HCT116 (cell line): ENCODE data around the gene KSR1. TPM values are rescaled to one million over a fixed set of nuclear protein-coding genes. Genes with fewer than 3 reads are reported as not detected.

Experiments used
- ATAC-seq: fragments of 200-7000 bp; cut with Tn5 transposase; 2 replicates; pipeline ENCODE4 v1.9.1; 2020; ENCODE audit warnings: mild to moderate bottlenecking, moderate library complexity
- BruUV-seq: library from RNA; stranded (reverse); fragments of 400-500 nt; replicated peaks from 2 replicates; lab custom pipeline; 2021; lab: Mats Ljungman, UMichigan
- CTCF ChIA-PET: fragments of 300-600 bp; sonication (Branson Sonifier 250); formaldehyde crosslinking; loops from one replicate; lab custom pipeline; 2021; ENCODE audit warnings: antibody characterized with exemption; lab: Charles Lee
- POLR2A ChIA-PET: fragments of 300-600, 350-600 bp; sonication (Branson Sonifier 250); formaldehyde crosslinking; loops from one replicate; lab custom pipeline; 2021; ENCODE audit warnings: antibody characterized with exemption; lab: Charles Lee
- RAD21 ChIA-PET, 2 experiments: fragments of 300-600 bp; sonication (Branson Sonifier 250); formaldehyde crosslinking; loops; one replicate each; lab custom pipeline; 2023; ENCODE audit warnings: low total read pairs in 2 of 2; ENCODE audit not compliant: uncharacterized antibody in 2 of 2, unreplicated experiment in 2 of 2, low non-redundant PET in 1 of 2; lab: Charles Lee
- DNase-seq: peaks from one replicate; pipeline ENCODE4 v3.0.0-alpha.2; 2010; ENCODE audit warnings: low read depth, low spot score
- H2AFZ ChIP-seq: fragments of 200-600 bp; shearing (Covaris generic), sonication (generic); 2 replicates; pipeline ENCODE4 v1.6.1; 2017; ENCODE audit warnings: low read depth, mixed run types, mixed read lengths, antibody characterized with exemption, low read length; ENCODE audit not compliant: poor library complexity, severe bottlenecking
- H3K27ac ChIP-seq: 2 replicates; pipeline ENCODE4 v1.5.1; 2012; ENCODE audit warnings: low read depth, low read length
- H3K27me3 ChIP-seq: fragments of 200-600 bp; sonication (generic); 2 replicates; pipeline ENCODE4 v1.6.1; 2016; ENCODE audit warnings: mixed run types, low read length, mixed read lengths; ENCODE audit not compliant: insufficient read depth
- H3K36me3 ChIP-seq, 2 experiments: fragments of 200-500 bp in 1 of 2; fragments of 200-600 bp in 1 of 2; sonication (Bioruptor generic) in 1 of 2; sonication (generic) in 1 of 2; 2 replicates each; pipeline versions ENCODE4 v1.5.1 to v1.6.1; 2014 to 2016; ENCODE audit warnings: low read length in 2 of 2, inconsistent platforms in 1 of 2, mixed read lengths in 1 of 2, mixed run types in 1 of 2; ENCODE audit not compliant: insufficient read depth in 2 of 2, control insufficient read depth in 1 of 2
- H3K4me1 ChIP-seq, 2 experiments: fragments of 200-600 bp in 1 of 2; sonication (generic) in 1 of 2; 2 replicates each; pipeline versions ENCODE4 v1.5.1 to v1.6.1; 2012 to 2017; ENCODE audit warnings: low read length in 2 of 2, inconsistent platforms in 1 of 2, mild to moderate bottlenecking in 1 of 2, mixed read lengths in 1 of 2, mixed run types in 1 of 2, moderate library complexity in 1 of 2; ENCODE audit not compliant: insufficient read depth in 2 of 2, control insufficient read depth in 1 of 2
- H3K4me2 ChIP-seq: fragments of 200-600 bp; sonication (generic); 2 replicates; pipeline ENCODE4 v1.6.1; 2017; ENCODE audit warnings: mixed run types, low read length, mixed read lengths
- H3K4me3 ChIP-seq, 2 experiments: fragments of 200-600 bp in 1 of 2; sonication (generic) in 1 of 2; replicated peaks in 1 of 2; 2 replicates each; pipeline ENCODE4 v1.5.1; 2011 to 2016; ENCODE audit warnings: low read length in 2 of 2, control low read depth in 1 of 2, low read depth in 1 of 2, mild to moderate bottlenecking in 1 of 2, mixed read lengths in 1 of 2, mixed run types in 1 of 2
- H3K79me2 ChIP-seq: fragments of 200-600 bp; sonication (generic); 2 replicates; pipeline ENCODE4 v1.6.1; 2017; ENCODE audit warnings: mild to moderate bottlenecking, mixed run types, low read length, moderate library complexity, mixed read lengths; ENCODE audit not compliant: insufficient read depth
- H3K9ac ChIP-seq: fragments of 200-600 bp; sonication (generic); 2 replicates; pipeline ENCODE4 v1.6.1; 2016; ENCODE audit warnings: low read length, mixed read lengths
- H3K9me2 ChIP-seq: fragments of 200-600 bp; sonication (generic), shearing (Covaris generic); 2 replicates; pipeline ENCODE4 v1.6.1; 2017; ENCODE audit warnings: mixed run types, mild to moderate bottlenecking, moderate library complexity; ENCODE audit not compliant: insufficient read depth
- H3K9me3 ChIP-seq, 2 experiments: fragments of 200-500 bp in 1 of 2; fragments of 200-600 bp in 1 of 2; sonication (Bioruptor generic) in 1 of 2; sonication (generic) in 1 of 2; 2 replicates each; pipeline ENCODE4 v1.6.1; 2014 to 2017; ENCODE audit warnings: low read length in 2 of 2, mixed read lengths in 2 of 2, inconsistent platforms in 1 of 2, low read depth in 1 of 2, mild to moderate bottlenecking in 1 of 2, mixed run types in 1 of 2, moderate library complexity in 1 of 2; ENCODE audit not compliant: control insufficient read depth in 1 of 2, insufficient read depth in 1 of 2
- H4K20me1 ChIP-seq: fragments of 200-600 bp; sonication (generic), shearing (Covaris generic); 2 replicates; pipeline ENCODE4 v1.6.1; 2017; ENCODE audit warnings: mixed run types, mild to moderate bottlenecking, moderate library complexity; ENCODE audit not compliant: insufficient read depth
- CBX3 ChIP-seq: IDR thresholded peaks from 2 replicates; pipeline ENCODE4 v1.6.1; 2012; ENCODE audit warnings: low read depth
- CEBPB ChIP-seq: IDR thresholded peaks from 2 replicates; pipeline ENCODE4 v1.6.1; 2012; ENCODE audit warnings: low read depth
- ELF1 ChIP-seq: IDR thresholded peaks from 2 replicates; pipeline ENCODE4 v1.6.1; 2012; ENCODE audit warnings: low read depth, borderline replicate concordance
- EZH2 ChIP-seq: fragments of 200-600 bp; sonication (generic); IDR thresholded peaks from 2 replicates; pipeline ENCODE4 v1.6.1; 2017; ENCODE audit warnings: antibody characterized with exemption, mixed run types
- FOSL1 ChIP-seq: IDR thresholded peaks from 2 replicates; pipeline ENCODE4 v1.6.1; 2012; ENCODE audit warnings: low read depth
- JUND ChIP-seq: IDR thresholded peaks from 2 replicates; pipeline ENCODE4 v1.6.1; 2012
- POLR2A ChIP-seq: IDR thresholded peaks from 2 replicates; pipeline ENCODE4 v1.7.0; 2011; ENCODE audit warnings: borderline replicate concordance; ENCODE audit not compliant: insufficient read depth, insufficient read length; ENCODE audit errors: extremely low read depth
- POLR2AphosphoS5 ChIP-seq: IDR thresholded peaks from 2 replicates; pipeline ENCODE4 v1.6.1; 2011; ENCODE audit warnings: mild to moderate bottlenecking, low read depth, low read length, moderate library complexity
- SIN3A ChIP-seq: IDR thresholded peaks from 2 replicates; pipeline ENCODE4 v1.6.1; 2012; ENCODE audit warnings: low read depth
- SP1 ChIP-seq: IDR thresholded peaks from 2 replicates; pipeline ENCODE4 v1.6.1; 2012; ENCODE audit warnings: low read depth
- SRF ChIP-seq: IDR thresholded peaks from 2 replicates; pipeline ENCODE4 v1.6.1; 2012; ENCODE audit warnings: low read depth
- YY1 ChIP-seq: IDR thresholded peaks from 2 replicates; pipeline ENCODE4 v1.6.1; 2011; ENCODE audit warnings: low read length, low read depth, moderate library complexity, mild to moderate bottlenecking; ENCODE audit not compliant: insufficient replicate concordance; ENCODE audit errors: extremely low read depth
- ZFX ChIP-seq: fragments of 450-650 bp; IDR thresholded peaks from 2 replicates; pipeline ENCODE4 v1.6.1; 2017
- ZNF274 ChIP-seq: fragments of 200-500 bp; sonication (Bioruptor generic); IDR thresholded peaks from 2 replicates; pipeline ENCODE4 v1.6.1; 2014; ENCODE audit warnings: mild to moderate bottlenecking, low read depth, low read length, inconsistent platforms
- intact Hi-C: fragments of 100-400 bp; cut with micrococcal nuclease; formaldehyde crosslinking; loops from 2 replicates; pipeline ENCODE4 v1.10.0; 2022
- total RNA-seq: library from RNA; stranded (reverse); gene quantifications from one replicate; pipeline ENCODE4 v1.2.1, GENCODE V29; 2021; ENCODE audit not compliant: unreplicated experiment
- TF ChIP-seq, protein P1 (sequence below): IDR thresholded peaks from 2 replicates; pipeline ENCODE4 v1.6.1; 2012
- TF ChIP-seq, protein P2 (sequence below): IDR thresholded peaks from 2 replicates; pipeline ENCODE4 v1.6.1; 2011; ENCODE audit warnings: mild to moderate bottlenecking, low read length, moderate library complexity; ENCODE audit not compliant: insufficient replicate concordance; ENCODE audit errors: extremely low read depth
- TF ChIP-seq, protein P3 (sequence below): IDR thresholded peaks from 2 replicates; pipeline ENCODE4 v1.6.1; 2012; ENCODE audit warnings: low read depth
- TF ChIP-seq, protein P4 (sequence below), 3 experiments: fragments of 200-600 bp in 1 of 3; sonication (generic) in 1 of 3; IDR thresholded peaks in 2 of 3; conservative IDR thresholded peaks in 1 of 3; 2 replicates each; pipeline ENCODE4 v1.5.1; 2012 to 2017; ENCODE audit warnings: low read depth in 2 of 3, low read length in 2 of 3, antibody characterized with exemption in 1 of 3, borderline replicate concordance in 1 of 3, control low read depth in 1 of 3, mild to moderate bottlenecking in 1 of 3, mixed read lengths in 1 of 3, mixed run types in 1 of 3, moderate library complexity in 1 of 3; ENCODE audit not compliant: insufficient read depth in 1 of 3
- TF ChIP-seq, protein P5 (sequence below): IDR thresholded peaks from 2 replicates; pipeline ENCODE4 v1.6.1; 2012

Gene KSR1
- total RNA-seq, 1 experiment from 2014 or later = 16.5 TPM

DNA sequence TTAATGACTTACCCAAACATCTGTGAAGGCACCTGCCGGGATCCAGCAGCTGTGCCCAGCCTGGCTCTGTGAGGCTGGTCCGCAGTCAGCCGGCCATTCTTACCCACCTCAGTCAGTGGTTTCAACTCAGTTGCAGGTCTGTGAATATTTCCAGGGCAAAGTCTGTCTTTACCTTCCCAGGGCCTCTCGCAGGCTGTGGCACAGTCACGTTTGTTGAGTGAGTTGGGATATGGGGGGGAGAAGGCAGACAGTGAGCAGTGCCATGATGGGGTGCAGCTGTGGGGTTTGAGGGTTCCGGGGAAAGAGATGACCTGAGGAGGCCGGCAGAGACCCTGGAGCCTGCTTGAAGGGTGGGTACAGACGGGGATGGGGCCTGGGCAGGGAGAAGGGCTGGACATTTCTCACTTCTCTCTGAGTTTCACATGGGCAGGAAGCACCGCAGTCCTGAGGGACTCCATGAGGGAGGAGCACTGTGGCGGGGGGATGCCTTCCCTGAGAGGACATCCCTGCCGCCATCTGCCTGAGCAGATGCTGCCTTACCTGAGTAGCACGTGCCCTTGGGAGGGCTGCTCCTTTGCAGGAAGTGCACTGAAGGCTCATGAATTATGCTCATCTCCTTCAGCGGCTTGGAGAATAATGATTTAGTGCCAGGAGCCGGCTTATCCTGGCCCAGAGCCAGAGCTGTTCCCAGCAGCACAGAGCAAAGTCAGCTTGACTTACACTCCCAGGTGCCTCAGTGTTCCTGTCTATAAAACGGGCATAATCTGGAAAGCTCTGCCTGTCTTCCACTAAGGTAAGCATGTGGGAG lies 48.1 kb downstream of the KSR1 start:
- no peaks in the 10 kb centered on the region for H4K20me1 ChIP-seq
- no peak for ATAC-seq
- TF ChIP-seq JUND = no peak
- TF ChIP-seq FOSL1 = no peak
- no peak for TF ChIP-seq POLR2A
- TF ChIP-seq, protein P1, sequence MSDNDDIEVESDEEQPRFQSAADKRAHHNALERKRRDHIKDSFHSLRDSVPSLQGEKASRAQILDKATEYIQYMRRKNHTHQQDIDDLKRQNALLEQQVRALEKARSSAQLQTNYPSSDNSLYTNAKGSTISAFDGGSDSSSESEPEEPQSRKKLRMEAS = no peak
- TF ChIP-seq ELF1 = no peak
- no peak for TF ChIP-seq EZH2
- no peak for TF ChIP-seq SIN3A
- TF ChIP-seq CEBPB = no peak
- TF ChIP-seq SP1 = no peak
- no peak for TF ChIP-seq CBX3
- TF ChIP-seq, protein P2, sequence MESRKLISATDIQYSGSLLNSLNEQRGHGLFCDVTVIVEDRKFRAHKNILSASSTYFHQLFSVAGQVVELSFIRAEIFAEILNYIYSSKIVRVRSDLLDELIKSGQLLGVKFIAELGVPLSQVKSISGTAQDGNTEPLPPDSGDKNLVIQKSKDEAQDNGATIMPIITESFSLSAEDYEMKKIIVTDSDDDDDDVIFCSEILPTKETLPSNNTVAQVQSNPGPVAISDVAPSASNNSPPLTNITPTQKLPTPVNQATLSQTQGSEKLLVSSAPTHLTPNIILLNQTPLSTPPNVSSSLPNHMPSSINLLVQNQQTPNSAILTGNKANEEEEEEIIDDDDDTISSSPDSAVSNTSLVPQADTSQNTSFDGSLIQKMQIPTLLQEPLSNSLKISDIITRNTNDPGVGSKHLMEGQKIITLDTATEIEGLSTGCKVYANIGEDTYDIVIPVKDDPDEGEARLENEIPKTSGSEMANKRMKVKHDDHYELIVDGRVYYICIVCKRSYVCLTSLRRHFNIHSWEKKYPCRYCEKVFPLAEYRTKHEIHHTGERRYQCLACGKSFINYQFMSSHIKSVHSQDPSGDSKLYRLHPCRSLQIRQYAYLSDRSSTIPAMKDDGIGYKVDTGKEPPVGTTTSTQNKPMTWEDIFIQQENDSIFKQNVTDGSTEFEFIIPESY = no peak
- no peak for TF ChIP-seq POLR2AphosphoS5
- TF ChIP-seq, protein P3, sequence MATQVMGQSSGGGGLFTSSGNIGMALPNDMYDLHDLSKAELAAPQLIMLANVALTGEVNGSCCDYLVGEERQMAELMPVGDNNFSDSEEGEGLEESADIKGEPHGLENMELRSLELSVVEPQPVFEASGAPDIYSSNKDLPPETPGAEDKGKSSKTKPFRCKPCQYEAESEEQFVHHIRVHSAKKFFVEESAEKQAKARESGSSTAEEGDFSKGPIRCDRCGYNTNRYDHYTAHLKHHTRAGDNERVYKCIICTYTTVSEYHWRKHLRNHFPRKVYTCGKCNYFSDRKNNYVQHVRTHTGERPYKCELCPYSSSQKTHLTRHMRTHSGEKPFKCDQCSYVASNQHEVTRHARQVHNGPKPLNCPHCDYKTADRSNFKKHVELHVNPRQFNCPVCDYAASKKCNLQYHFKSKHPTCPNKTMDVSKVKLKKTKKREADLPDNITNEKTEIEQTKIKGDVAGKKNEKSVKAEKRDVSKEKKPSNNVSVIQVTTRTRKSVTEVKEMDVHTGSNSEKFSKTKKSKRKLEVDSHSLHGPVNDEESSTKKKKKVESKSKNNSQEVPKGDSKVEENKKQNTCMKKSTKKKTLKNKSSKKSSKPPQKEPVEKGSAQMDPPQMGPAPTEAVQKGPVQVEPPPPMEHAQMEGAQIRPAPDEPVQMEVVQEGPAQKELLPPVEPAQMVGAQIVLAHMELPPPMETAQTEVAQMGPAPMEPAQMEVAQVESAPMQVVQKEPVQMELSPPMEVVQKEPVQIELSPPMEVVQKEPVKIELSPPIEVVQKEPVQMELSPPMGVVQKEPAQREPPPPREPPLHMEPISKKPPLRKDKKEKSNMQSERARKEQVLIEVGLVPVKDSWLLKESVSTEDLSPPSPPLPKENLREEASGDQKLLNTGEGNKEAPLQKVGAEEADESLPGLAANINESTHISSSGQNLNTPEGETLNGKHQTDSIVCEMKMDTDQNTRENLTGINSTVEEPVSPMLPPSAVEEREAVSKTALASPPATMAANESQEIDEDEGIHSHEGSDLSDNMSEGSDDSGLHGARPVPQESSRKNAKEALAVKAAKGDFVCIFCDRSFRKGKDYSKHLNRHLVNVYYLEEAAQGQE = no peak
- TF ChIP-seq SRF = no peak
- TF ChIP-seq YY1 = no peak
- TF ChIP-seq, protein P4, sequence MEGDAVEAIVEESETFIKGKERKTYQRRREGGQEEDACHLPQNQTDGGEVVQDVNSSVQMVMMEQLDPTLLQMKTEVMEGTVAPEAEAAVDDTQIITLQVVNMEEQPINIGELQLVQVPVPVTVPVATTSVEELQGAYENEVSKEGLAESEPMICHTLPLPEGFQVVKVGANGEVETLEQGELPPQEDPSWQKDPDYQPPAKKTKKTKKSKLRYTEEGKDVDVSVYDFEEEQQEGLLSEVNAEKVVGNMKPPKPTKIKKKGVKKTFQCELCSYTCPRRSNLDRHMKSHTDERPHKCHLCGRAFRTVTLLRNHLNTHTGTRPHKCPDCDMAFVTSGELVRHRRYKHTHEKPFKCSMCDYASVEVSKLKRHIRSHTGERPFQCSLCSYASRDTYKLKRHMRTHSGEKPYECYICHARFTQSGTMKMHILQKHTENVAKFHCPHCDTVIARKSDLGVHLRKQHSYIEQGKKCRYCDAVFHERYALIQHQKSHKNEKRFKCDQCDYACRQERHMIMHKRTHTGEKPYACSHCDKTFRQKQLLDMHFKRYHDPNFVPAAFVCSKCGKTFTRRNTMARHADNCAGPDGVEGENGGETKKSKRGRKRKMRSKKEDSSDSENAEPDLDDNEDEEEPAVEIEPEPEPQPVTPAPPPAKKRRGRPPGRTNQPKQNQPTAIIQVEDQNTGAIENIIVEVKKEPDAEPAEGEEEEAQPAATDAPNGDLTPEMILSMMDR (IDR thresholded peaks at IDR 0.05 in 2 of 3, conservative IDR thresholded peaks at IDR 0.05 in 1 of 3; ENCODE audit: borderline replicate concordance in 1 of 3, insufficient read depth in 1 of 3, low read depth in 2 of 3, low read length in 2 of 3) = no peak
- TF ChIP-seq, protein P5, sequence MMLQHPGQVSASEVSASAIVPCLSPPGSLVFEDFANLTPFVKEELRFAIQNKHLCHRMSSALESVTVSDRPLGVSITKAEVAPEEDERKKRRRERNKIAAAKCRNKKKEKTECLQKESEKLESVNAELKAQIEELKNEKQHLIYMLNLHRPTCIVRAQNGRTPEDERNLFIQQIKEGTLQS = no peak
- TF ChIP-seq ZNF274 = no peak
- TF ChIP-seq ZFX = no peak

More for the DNA sequence above, 48.1 kb downstream of the KSR1 start:
- Histone ChIP-seq H3K27me3 (no peaks in the 10 kb centered on the region), H3K27ac (no peak overlapping the region), H3K4me2 (no peak overlapping the region), H2AFZ (no peak overlapping the region), H3K4me3 (no peak overlapping the region), H3K4me1 (peaks cover 4 to 5% of the 10 kb centered on the region in 2 experiments; a peak in 3 of 4 replicates), H3K79me2 (no peaks in the 10 kb centered on the region), H3K9me2 (no peaks in the 10 kb centered on the region), H3K9me3 (peaks cover 3 to 5% of the 10 kb centered on the region in 2 experiments; a peak in 1 of 4 replicates), H3K9ac (no peak overlapping the region), H3K36me3 (no peaks in the 10 kb centered on the region)
- CTCF ChIA-PET = no interaction called here
- no TSS peak for BruUV-seq
- RAD21 ChIA-PET = no interaction called here
- DNase-seq = no peak
- intact Hi-C loops = no loop called here
- POLR2A ChIA-PET = no interaction called here
